Neural cell (in vitro differentiated cells): Measurements from ENCODE around the gene RGS3.

Experiments
- CTCF ChIP-seq: fragments of 450-650 bp; IDR thresholded peaks from 2 replicates; pipeline ENCODE4 v1.5.1; 2014; ENCODE audit warnings: antibody characterized with exemption, mild to moderate bottlenecking, moderate library complexity; ENCODE audit not compliant: poor library complexity, severe bottlenecking
- EZH2 ChIP-seq: fragments of 200-600, 300-800 bp; shearing (Covaris generic), sonication (generic); IDR thresholded peaks from 2 replicates; pipeline ENCODE4 v1.6.1; 2014; ENCODE audit warnings: antibody characterized with exemption, low read length, borderline replicate concordance, mild to moderate bottlenecking; ENCODE audit not compliant: insufficient read depth, poor library complexity, severe bottlenecking
- TAF1 ChIP-seq: IDR thresholded peaks from 2 replicates; pipeline ENCODE4 v1.6.1; 2012; ENCODE audit warnings: low read depth
- TF ChIP-seq, protein P1 (sequence below): IDR thresholded peaks from 2 replicates; pipeline ENCODE4 v1.6.1; 2012; ENCODE audit warnings: borderline replicate concordance

DNA sequence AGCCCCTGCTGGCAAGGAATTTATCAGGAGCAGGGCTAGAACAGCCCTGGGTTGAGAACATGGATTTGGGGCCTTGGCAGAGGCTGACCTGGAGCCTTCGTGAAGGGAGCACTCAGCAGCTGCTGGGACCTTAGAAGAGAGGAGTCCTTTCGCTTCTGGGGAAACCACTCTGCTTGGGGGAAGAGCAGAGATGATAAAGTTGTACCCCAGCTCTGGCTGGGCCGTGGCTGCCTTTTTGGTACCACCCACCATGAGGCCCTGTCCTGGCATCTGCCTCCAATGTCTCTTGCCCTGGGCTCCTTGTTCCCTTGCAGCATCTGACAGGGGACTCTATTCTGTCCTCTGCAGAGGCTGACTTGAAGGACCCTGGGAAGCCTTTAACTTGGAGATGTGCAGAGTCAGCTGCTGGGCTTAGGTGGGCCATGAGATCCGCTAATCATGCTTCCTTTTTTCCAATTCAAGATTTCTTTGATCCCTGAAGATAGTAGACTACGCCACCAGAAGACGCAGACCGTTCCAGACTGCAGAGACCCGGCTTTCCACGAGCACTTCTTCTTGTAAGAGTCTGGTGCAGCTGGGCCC lies 20.2 kb downstream of the RGS3 start:
- TF ChIP-seq TAF1 = no peak
- TF ChIP-seq, protein P1, sequence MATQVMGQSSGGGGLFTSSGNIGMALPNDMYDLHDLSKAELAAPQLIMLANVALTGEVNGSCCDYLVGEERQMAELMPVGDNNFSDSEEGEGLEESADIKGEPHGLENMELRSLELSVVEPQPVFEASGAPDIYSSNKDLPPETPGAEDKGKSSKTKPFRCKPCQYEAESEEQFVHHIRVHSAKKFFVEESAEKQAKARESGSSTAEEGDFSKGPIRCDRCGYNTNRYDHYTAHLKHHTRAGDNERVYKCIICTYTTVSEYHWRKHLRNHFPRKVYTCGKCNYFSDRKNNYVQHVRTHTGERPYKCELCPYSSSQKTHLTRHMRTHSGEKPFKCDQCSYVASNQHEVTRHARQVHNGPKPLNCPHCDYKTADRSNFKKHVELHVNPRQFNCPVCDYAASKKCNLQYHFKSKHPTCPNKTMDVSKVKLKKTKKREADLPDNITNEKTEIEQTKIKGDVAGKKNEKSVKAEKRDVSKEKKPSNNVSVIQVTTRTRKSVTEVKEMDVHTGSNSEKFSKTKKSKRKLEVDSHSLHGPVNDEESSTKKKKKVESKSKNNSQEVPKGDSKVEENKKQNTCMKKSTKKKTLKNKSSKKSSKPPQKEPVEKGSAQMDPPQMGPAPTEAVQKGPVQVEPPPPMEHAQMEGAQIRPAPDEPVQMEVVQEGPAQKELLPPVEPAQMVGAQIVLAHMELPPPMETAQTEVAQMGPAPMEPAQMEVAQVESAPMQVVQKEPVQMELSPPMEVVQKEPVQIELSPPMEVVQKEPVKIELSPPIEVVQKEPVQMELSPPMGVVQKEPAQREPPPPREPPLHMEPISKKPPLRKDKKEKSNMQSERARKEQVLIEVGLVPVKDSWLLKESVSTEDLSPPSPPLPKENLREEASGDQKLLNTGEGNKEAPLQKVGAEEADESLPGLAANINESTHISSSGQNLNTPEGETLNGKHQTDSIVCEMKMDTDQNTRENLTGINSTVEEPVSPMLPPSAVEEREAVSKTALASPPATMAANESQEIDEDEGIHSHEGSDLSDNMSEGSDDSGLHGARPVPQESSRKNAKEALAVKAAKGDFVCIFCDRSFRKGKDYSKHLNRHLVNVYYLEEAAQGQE = no peak
- no peak for TF ChIP-seq CTCF
- TF ChIP-seq EZH2 = no peak
